C4-2B (cell line): ENCODE data around the gene TBC1D22B.

ENCODE experiments used
- CTCF ChIP-seq: fragments of 450-650 bp; conservative IDR thresholded peaks from 2 replicates; pipeline ENCODE4 v1.5.1; 2017; ENCODE audit warnings: mild to moderate bottlenecking
- ZFX ChIP-seq: fragments of 450-650 bp; IDR thresholded peaks from 2 replicates; pipeline ENCODE4 v1.6.1; 2017

GRCh38 chr6:37265001-37265400 lies 7.4 kb downstream of the TBC1D22B start:
- no peak for TF ChIP-seq CTCF
- no peak for TF ChIP-seq ZFX
